ENCODE results near the gene HIVEP3.

HIVEP3 gene

GRCh38 chr1:41751804-41752513 lies 166.8 kb downstream of the HIVEP3 start:
- peak overlapping the region; percentile 24 for H3K4me3 ChIP-seq (ENCODE audit: low read depth, low read length)
- no peak for DNase-seq (ENCODE audit: low read depth)
- no peak for TF ChIP-seq CTCF (IDR thresholded peaks at IDR 0.05; ENCODE audit: low read depth, low read length, missing control alignments)

DNA sequence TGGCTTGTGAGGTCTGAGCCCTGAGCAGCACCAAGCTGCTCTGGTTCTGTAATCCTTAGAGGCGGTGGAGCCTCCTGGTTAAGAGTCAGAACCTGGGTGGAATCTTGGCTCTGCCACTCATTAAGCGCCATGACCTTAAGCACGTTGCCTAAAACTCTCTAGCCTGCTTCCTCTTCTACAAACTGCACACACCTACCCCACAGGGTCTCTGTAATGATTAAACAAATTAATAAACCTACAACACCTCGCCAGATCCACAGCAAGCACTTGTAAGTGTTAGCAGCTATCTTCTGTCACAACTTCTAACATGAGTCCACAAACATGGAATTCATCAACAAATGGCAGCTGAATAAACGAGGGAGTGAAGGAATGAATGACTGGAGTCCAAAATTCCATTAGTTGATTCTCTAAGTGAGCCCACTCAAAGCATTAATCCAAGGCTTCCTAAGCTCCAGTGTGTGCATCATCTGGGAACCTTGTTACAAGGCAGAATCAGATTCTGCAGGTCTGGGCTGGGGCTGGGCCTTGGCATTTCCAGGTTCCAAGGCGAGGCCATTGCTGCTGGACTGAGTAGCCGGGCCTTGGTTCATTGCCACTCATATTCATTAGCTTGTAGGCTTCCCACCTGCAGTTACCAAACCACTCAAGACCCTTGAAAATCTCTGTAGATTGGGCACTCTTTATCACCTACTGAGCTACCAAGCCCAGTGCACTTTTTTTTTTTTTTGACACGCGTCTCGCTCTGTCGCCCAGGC lies 168.6 kb downstream of the HIVEP3 start:
- TF ChIP-seq CTCF (IDR thresholded peaks at IDR 0.05; ENCODE audit: low read depth, low read length, missing control alignments): no peak
- no peak for DNase-seq (ENCODE audit: low read depth)
- no peak overlapping the region for H3K4me3 ChIP-seq (ENCODE audit: low read depth, low read length)

- H3K4me3 ChIP-seq (ENCODE audit: low read depth, low read length): no peak overlapping the region
- no peak for TF ChIP-seq CTCF (IDR thresholded peaks at IDR 0.05; ENCODE audit: low read depth, low read length, missing control alignments)
- DNase-seq (ENCODE audit: low read depth): no peak
Observed at GRCh38 chr1:41745022-41745421, 173.7 kb downstream of the HIVEP3 start.

GRCh38 chr1:41743366-41743765 lies 175.4 kb downstream of the HIVEP3 start:
- DNase-seq (ENCODE audit: low read depth): no peak
- no peak for TF ChIP-seq CTCF (IDR thresholded peaks at IDR 0.05; ENCODE audit: low read depth, low read length, missing control alignments)
- no peak overlapping the region for H3K4me3 ChIP-seq (ENCODE audit: low read depth, low read length)

DNA sequence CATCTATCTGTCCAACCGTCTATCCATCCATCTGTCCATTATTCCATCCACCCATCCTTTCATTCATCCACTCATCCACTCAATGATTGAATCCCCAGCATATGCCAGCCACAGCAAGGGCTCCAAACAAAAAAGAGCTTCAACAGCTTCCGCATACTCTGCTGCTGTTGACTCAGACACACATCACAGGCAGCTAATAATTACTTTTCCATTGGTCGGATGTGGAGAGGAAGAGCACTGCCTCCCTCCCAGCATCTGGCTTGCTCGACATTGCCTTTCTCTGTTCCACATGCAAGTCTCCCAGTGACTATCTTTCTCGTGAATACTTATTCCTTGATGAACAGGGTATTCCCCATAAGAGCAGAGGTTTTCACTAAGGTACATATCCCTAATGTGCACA lies 176.5 kb downstream of the HIVEP3 start:
- H3K4me3 ChIP-seq (ENCODE audit: low read depth, low read length): no peak overlapping the region
- TF ChIP-seq CTCF (IDR thresholded peaks at IDR 0.05; ENCODE audit: low read depth, low read length, missing control alignments): no peak
- DNase-seq (ENCODE audit: low read depth): no peak

- no peak overlapping the region for H3K4me3 ChIP-seq (ENCODE audit: low read depth, low read length)
- no peak for TF ChIP-seq CTCF (IDR thresholded peaks at IDR 0.05; ENCODE audit: low read depth, low read length, missing control alignments)
- no peak for DNase-seq (ENCODE audit: low read depth)
Observed at GRCh38 chr1:41741244-41741643, 177.5 kb downstream of the HIVEP3 start.

All from GM12864 (cell line).